Measurements from ENCODE around the gene CD300LB. TPM values are rescaled to one million over a fixed set of nuclear protein-coding genes. Genes with fewer than 3 reads are reported as not detected.

The CD300LB gene
- total RNA-seq, 2 donors from 2014 or later: not detected

Other genes with a start within 250 kb of the CD300LB start
- gene KIF19, start 205.2 kb downstream of the CD300LB start, total RNA-seq: 1 to 10 TPM; 2.3 to 3.3 TPM
- 1 to 10 TPM in 1 of 2 donors, not detected in 1; 1.0 TPM for gene BTBD17, start 169.6 kb downstream of the CD300LB start, total RNA-seq
- gene GPR142, start 164.0 kb downstream of the CD300LB start, total RNA-seq: under 1 TPM; 0.52 to 0.66 TPM
- gene GPRC5C, start 99.4 kb downstream of the CD300LB start, total RNA-seq: 10 to 100 TPM; 68.0 to 71.2 TPM
- gene CD300A, start 64.8 kb downstream of the CD300LB start, total RNA-seq: 1 to 10 TPM; 2.0 to 3.1 TPM
- under 1 TPM in 1 of 2 donors, not detected in 1; 0.52 TPM for gene CD300C, start 14.6 kb upstream of the CD300LB start, total RNA-seq
- not detected for gene CD300H, start 36.0 kb upstream of the CD300LB start, total RNA-seq
- gene CD300LD, start 60.8 kb upstream of the CD300LB start, total RNA-seq: not detected
- not detected for gene CD300E, start 92.3 kb upstream of the CD300LB start, total RNA-seq
- gene CD300LF, start 181.4 kb upstream of the CD300LB start, total RNA-seq: not detected
- under 1 TPM; 0.66 to 0.78 TPM for gene RAB37, start 205.8 kb upstream of the CD300LB start, total RNA-seq
- gene NHERF1, start 217.2 kb upstream of the CD300LB start, total RNA-seq: 10 to 100 TPM; 56.6 to 64.9 TPM
- gene NAT9, start 244.9 kb upstream of the CD300LB start, total RNA-seq: 10 to 100 TPM; 21.8 to 23.3 TPM

Data from body of pancreas (tissue), 2 donors.